Endodermal cell (in vitro differentiated cells): ENCODE results near the gene SLC2A10. TPM values are rescaled to one million over a fixed set of nuclear protein-coding genes. Genes with fewer than 3 reads are reported as not detected.

ENCODE experiments used
- DNase-seq: peaks from one replicate; pipeline ENCODE4 v3.0.0-alpha.2; 2017
- H3K27ac ChIP-seq: 2 replicates; pipeline ENCODE4 v1.5.1; 2013; ENCODE audit warnings: mild to moderate bottlenecking, low read depth, low read length, moderate library complexity
- H3K27me3 ChIP-seq: 2 replicates; pipeline ENCODE4 v1.6.1; 2013; ENCODE audit warnings: mild to moderate bottlenecking, low read length, moderate library complexity; ENCODE audit not compliant: insufficient read depth, control insufficient read depth, poor library complexity, severe bottlenecking
- H3K36me3 ChIP-seq: 2 replicates; pipeline ENCODE4 v1.7.0; 2013; ENCODE audit warnings: mild to moderate bottlenecking, low read length, moderate library complexity; ENCODE audit not compliant: control insufficient read depth, insufficient read depth
- H3K4me1 ChIP-seq: one replicate; pipeline ENCODE4 v1.7.0; 2013; ENCODE audit warnings: low read length; ENCODE audit not compliant: control insufficient read depth, insufficient read depth
- H3K4me3 ChIP-seq: 2 replicates; pipeline ENCODE4 v1.5.1; 2013; ENCODE audit warnings: mild to moderate bottlenecking, low read length, moderate library complexity
- H3K9ac ChIP-seq: 2 replicates; pipeline ENCODE4 v1.6.1; 2013; ENCODE audit warnings: mild to moderate bottlenecking, low read length, moderate library complexity; ENCODE audit not compliant: poor library complexity, severe bottlenecking; ENCODE audit errors: extremely low read depth
- H3K9me3 ChIP-seq: 2 replicates; pipeline ENCODE4 v1.6.1; 2013; ENCODE audit warnings: mild to moderate bottlenecking, low read length, moderate library complexity; ENCODE audit not compliant: control insufficient read depth
- H3K27ac Mint-ChIP-seq: 2 replicates; pipeline ENCODE4 v1.8.0; 2020; ENCODE audit warnings: mixed read lengths
- H3K27me3 Mint-ChIP-seq: 2 replicates; pipeline ENCODE4 v1.8.0; 2021; ENCODE audit warnings: mild to moderate bottlenecking, mixed read lengths; ENCODE audit not compliant: insufficient read depth
- H3K36me3 Mint-ChIP-seq: 2 replicates; pipeline ENCODE4 v1.8.0; 2020; ENCODE audit warnings: low read depth, mixed read lengths
- H3K4me1 Mint-ChIP-seq: 2 replicates; pipeline ENCODE4 v1.8.0; 2020; ENCODE audit warnings: mixed read lengths
- H3K4me3 Mint-ChIP-seq: 2 replicates; pipeline ENCODE4 v1.8.0; 2020; ENCODE audit warnings: mild to moderate bottlenecking, moderate library complexity, mixed read lengths
- H3K9me3 Mint-ChIP-seq: 2 replicates; pipeline ENCODE4 v1.8.0; 2020; ENCODE audit warnings: mild to moderate bottlenecking, mixed read lengths
- WGBS, 2 experiments: methylation state at CpG; one replicate each; pipeline versions ENCODE4 v1.1.5 to v1.1.7; 2013; ENCODE audit warnings: missing lambda C conversion rate in 2 of 2, mixed read lengths in 1 of 2; ENCODE audit not compliant: insufficient coverage in 1 of 2, insufficient read length in 1 of 2; 5-methylcytosine and 5-hydroxymethylcytosine counted together
- total RNA-seq, 2 donors: library from RNA; stranded (reverse); fragmentation: NEBNext Ultra II Directional in 1 of 2; extraction: Animal tissue kit (Norgen Biotek cat#: 25700) in 1 of 2; gene quantifications; 2 replicates in 1 of 2; 3 replicates in 1 of 2; pipeline ENCODE4 v1.2.1, GENCODE V29; 2021
- TF ChIP-seq, protein P1 (sequence below): fragments of 200-600 bp; sonication (generic); conservative IDR thresholded peaks from 2 replicates; pipeline ENCODE4 v1.5.0; 2021; ENCODE audit warnings: antibody characterized with exemption, mild to moderate bottlenecking

The SLC2A10 gene
- total RNA-seq, 2 donors from 2014 or later: 12.4 to 19.6 TPM

DNA sequence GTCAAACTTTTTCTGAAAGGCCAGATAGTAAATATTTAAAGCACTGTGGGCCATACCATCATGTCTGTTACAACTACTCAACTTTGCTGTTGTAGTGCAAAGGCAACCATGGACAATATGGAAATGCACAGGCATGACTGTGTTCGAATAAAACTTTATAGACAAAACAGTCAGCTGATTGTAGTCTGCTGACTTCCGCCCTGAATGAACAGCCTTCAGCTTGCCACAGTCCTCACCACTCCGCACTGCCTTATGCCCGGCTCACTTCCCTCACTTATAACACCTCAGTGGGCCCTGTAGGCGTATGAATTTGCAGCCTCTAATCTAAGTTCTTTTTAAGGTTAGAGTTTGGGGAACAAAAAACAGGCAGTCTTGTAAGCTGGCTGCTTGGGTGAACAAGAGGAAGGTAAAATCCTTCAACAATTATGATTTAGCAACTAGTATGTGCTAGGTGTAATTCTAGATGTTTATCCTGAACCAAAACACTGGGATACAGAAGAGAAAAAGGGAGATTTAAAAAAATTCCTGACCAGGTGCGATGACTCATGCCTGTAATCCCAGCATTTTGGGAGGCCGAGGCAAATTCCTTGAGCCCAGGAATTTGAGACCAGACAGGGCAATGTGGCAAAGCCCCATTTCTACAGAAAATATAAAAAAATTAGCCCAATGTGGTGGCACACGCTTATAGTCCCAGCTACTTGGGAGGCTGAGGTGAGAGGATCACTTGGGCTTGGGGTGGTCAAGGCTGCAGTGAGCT is 6.8 kb upstream of the SLC2A10 start:
- Mint-ChIP-seq H3K36me3 (peaks cover 2% of the 10 kb centered on the region), H3K4me1 (peaks cover 4% of the 10 kb centered on the region), H3K4me3 (no peak overlapping the region), H3K27me3 (peaks cover 2% of the 10 kb centered on the region), H3K27ac (no peak overlapping the region), H3K9me3 (peaks cover 25% of the 10 kb centered on the region)
- WGBS, 2 experiments: 92 to 96% methylated on average over 6 to 8 of the region's 8 CpGs
- Histone ChIP-seq H3K4me3 (no peak overlapping the region), H3K9me3 (peaks cover 23% of the 10 kb centered on the region), H3K27ac (no peak overlapping the region), H3K9ac (no peak overlapping the region), H3K4me1 (no peaks in the 10 kb centered on the region), H3K27me3 (no peaks in the 10 kb centered on the region), H3K36me3 (no peaks in the 10 kb centered on the region)
- TF ChIP-seq, protein P1, sequence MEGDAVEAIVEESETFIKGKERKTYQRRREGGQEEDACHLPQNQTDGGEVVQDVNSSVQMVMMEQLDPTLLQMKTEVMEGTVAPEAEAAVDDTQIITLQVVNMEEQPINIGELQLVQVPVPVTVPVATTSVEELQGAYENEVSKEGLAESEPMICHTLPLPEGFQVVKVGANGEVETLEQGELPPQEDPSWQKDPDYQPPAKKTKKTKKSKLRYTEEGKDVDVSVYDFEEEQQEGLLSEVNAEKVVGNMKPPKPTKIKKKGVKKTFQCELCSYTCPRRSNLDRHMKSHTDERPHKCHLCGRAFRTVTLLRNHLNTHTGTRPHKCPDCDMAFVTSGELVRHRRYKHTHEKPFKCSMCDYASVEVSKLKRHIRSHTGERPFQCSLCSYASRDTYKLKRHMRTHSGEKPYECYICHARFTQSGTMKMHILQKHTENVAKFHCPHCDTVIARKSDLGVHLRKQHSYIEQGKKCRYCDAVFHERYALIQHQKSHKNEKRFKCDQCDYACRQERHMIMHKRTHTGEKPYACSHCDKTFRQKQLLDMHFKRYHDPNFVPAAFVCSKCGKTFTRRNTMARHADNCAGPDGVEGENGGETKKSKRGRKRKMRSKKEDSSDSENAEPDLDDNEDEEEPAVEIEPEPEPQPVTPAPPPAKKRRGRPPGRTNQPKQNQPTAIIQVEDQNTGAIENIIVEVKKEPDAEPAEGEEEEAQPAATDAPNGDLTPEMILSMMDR: no peak
- no peak for DNase-seq

DNA sequence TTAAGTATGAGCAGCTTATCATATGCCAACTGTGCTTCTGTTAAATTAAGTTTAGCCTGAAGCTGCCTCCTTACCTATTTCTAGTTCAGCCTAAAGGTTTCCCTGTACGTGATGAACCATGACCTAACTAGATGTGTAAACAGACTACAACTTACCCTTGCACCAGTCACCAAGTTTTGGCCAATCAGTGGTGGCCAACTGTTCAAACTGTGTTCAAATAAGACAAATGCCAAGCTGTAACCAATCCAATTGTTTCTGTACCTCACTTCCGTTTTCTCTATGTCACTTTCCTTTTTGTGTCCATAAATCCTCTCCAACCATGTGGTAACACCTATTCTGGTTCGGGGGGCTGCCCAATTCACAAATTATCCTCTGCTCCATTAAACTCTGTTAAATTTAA is 6.0 kb upstream of the SLC2A10 start:
- TF ChIP-seq, protein P1: no peak
- Mint-ChIP-seq H3K9me3 (peaks cover 25% of the 10 kb centered on the region), H3K36me3 (peaks cover 2% of the 10 kb centered on the region), H3K27me3 (peaks cover 2% of the 10 kb centered on the region), H3K4me3 (no peak overlapping the region), H3K27ac (no peak overlapping the region), H3K4me1 (peaks cover 6% of the 10 kb centered on the region)
- Histone ChIP-seq H3K9ac (no peak overlapping the region), H3K4me1 (no peaks in the 10 kb centered on the region), H3K27ac (no peak overlapping the region), H3K4me3 (no peak overlapping the region), H3K9me3 (peaks cover 23% of the 10 kb centered on the region), H3K36me3 (no peaks in the 10 kb centered on the region), H3K27me3 (no peaks in the 10 kb centered on the region)
- DNase-seq: no peak
- WGBS, 2 experiments: 91 to 95% methylated on average over 2 to 3 of the region's 3 CpGs

DNA sequence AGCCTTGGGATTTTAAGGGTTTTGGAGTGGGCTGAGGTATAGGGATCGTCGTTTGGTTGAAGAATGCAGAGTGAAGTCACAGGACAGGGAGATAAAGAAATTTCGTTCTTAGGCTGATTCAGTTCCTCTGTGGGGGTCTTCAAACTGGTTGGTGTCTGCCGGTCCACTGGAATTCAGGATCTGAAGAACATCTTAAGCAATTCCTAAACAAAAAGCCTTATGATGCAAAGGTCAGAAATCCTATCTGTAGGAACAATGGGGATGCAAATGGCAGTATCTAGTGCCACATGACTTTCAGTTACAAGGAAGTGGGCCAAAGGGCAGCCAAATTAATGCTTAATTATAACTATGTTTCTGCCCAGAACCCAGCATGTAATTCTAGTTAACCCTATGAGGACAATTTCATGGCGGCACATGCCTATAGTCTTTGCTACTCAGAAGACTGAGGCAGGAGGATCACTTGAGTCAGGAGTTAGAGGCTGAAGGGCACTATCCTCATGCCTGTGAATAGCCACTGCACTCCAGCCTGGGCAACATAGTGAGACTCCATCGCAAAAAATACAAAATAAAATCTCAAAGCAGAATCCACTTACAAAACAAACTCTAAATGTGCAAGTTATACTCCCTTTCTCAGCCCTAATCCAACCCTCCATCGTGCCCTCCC is 4.6 kb upstream of the SLC2A10 start:
- TF ChIP-seq, protein P1: no peak
- H3K4me1 ChIP-seq: no peaks in the 10 kb centered on the region
- no peak overlapping the region for H3K27ac ChIP-seq
- H3K9me3 Mint-ChIP-seq: peaks cover 21% of the 10 kb centered on the region
- H3K4me3 Mint-ChIP-seq: no peak overlapping the region
- no peak overlapping the region for H3K27ac Mint-ChIP-seq
- peaks cover 23% of the 10 kb centered on the region for H3K9me3 ChIP-seq
- WGBS, 2 experiments: 35 to 69% methylated on average over 5 to 7 of the region's 7 CpGs
- peaks cover 2% of the 10 kb centered on the region for H3K36me3 Mint-ChIP-seq
- no peak overlapping the region for H3K9ac ChIP-seq
- H3K36me3 ChIP-seq: no peaks in the 10 kb centered on the region
- H3K4me1 Mint-ChIP-seq: peaks cover 15% of the 10 kb centered on the region
- no peaks in the 10 kb centered on the region for H3K27me3 ChIP-seq
- H3K4me3 ChIP-seq: no peak overlapping the region
- no peak for DNase-seq
- H3K27me3 Mint-ChIP-seq: peaks cover 2% of the 10 kb centered on the region
